Measurements from ENCODE around the gene GTF3C5. TPM values are rescaled to one million over a fixed set of nuclear protein-coding genes. Genes with fewer than 3 reads are reported as not detected.

GTF3C5 gene
- total and polyA plus RNA-seq, 2 donors from 2014 or later: 38.0 to 47.7 TPM

DNA sequence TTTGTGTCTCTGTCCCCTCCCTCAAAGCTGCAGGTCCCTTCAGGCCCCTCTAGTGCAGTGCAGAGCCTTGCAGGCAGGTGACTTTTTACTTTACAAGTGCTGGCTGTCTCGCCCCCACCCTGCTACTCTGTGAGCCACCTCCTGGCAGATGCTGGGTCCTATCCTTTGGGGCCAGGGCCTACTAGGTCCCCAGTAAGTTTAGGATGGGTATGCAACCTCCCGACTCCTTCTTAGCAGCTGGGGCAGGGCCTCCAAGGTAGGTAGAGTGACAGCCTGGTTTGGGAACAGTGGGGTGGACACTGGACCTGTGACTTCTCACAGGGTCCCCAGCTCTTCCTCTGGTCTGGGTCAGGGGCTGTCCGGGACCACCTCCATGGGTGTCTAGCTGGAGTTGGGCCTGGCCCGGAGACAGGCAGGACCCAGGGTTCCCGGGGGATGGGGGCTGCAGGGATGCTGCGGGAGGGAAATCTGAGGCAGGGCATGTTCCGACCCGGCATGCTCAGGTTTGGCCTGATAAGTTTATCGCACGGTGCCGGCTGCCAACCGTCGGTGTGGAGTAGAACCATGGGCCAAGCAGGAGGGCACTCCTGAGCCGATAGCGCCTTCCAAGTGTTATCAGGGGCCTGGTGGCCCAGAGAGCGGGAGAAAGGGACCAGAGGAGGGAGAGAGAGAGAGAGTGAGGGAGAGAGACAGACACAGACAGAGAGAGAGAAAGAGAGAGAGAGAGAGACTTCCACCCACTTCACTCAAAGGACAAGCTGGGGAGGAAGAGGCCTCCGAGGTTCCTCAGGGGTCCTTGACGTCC is 31.8 kb upstream of the GTF3C5 start:
- no peak overlapping the region for H3K27ac ChIP-seq (ENCODE audit: low read depth in 2 of 2, low read length in 2 of 2)
- no peaks in the 10 kb centered on the region for H3K27me3 ChIP-seq (ENCODE audit: control insufficient read depth, insufficient read depth, low read length)
- no peak overlapping the region for H3K4me3 ChIP-seq (ENCODE audit: low read length in 3 of 3)
- H3K9ac ChIP-seq (ENCODE audit: low read length in 3 of 3): no peak overlapping the region
- no peaks in the 10 kb centered on the region for H3K9me3 ChIP-seq (ENCODE audit: control insufficient read depth in 2 of 3, insufficient read depth in 1 of 3, low read length in 3 of 3)
- peak in 1 of 5 donors; percentile 73 for DNase-seq
- no peak for FAIRE-seq
- intact Hi-C loops (cut with DNase I): no loop called here
- H3K36me3 ChIP-seq (ENCODE audit: control insufficient read depth in 2 of 3, insufficient read depth in 3 of 3, low read length in 3 of 3): no peaks in the 10 kb centered on the region
- TF ChIP-seq, protein P1, sequence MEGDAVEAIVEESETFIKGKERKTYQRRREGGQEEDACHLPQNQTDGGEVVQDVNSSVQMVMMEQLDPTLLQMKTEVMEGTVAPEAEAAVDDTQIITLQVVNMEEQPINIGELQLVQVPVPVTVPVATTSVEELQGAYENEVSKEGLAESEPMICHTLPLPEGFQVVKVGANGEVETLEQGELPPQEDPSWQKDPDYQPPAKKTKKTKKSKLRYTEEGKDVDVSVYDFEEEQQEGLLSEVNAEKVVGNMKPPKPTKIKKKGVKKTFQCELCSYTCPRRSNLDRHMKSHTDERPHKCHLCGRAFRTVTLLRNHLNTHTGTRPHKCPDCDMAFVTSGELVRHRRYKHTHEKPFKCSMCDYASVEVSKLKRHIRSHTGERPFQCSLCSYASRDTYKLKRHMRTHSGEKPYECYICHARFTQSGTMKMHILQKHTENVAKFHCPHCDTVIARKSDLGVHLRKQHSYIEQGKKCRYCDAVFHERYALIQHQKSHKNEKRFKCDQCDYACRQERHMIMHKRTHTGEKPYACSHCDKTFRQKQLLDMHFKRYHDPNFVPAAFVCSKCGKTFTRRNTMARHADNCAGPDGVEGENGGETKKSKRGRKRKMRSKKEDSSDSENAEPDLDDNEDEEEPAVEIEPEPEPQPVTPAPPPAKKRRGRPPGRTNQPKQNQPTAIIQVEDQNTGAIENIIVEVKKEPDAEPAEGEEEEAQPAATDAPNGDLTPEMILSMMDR (IDR thresholded peaks at IDR 0.05; ENCODE audit: borderline replicate concordance, extremely low read depth, insufficient read depth): no peak
- H3K4me1 ChIP-seq (ENCODE audit: control insufficient read depth in 2 of 3, insufficient read depth in 2 of 3, low read depth in 1 of 3, low read length in 3 of 3): no peaks in the 10 kb centered on the region

DNA sequence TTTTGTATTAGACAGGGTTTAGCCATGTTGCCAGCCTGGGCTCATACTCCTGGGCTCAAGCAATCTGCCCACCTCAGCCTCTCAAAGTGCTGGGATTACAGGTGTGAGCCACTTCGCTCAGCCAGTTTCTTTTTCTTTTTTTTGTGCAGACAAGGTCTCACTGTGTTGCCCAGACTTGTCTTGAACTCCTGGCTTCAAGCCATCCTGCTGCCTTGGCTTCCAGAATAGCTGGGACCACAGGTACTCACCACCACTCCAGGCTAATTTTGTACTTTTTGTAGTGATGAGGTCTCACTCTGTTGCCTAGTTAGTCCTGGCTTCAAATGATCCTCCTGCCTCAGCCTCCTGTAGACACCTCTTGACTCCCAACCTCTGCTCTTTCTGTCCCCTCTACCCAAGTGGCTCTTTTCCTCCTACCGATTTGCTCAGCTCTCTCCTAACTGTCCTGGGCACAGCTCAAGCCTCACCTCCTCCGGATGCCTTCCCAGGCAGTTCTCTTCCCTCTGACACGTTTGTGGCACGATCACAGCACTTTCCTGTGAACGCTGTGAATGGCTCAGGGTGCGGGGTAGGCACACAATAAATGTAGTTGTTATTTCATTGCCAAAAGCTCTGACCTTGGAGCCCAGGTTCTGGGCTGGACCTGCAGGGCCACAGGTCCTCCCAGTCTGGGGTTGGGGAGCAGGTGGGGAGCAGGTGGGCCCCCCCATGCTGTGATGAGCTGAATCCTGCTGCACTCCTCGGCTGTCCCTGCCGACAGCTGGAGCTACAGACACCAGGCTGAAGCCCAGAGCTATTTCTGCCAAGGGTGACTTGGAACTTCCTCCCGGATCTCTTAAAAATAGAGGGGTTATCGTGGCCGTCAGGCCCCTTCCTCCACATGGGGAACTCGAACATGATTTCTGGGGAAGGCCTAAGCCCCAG is 28.4 kb upstream of the GTF3C5 start:
- H3K9ac ChIP-seq (ENCODE audit: low read length in 3 of 3): no peak overlapping the region
- intact Hi-C loops (cut with DNase I): no loop called here
- no peak overlapping the region for H3K27ac ChIP-seq (ENCODE audit: low read depth in 2 of 2, low read length in 2 of 2)
- H3K36me3 ChIP-seq (ENCODE audit: control insufficient read depth in 2 of 3, insufficient read depth in 3 of 3, low read length in 3 of 3): no peaks in the 10 kb centered on the region
- no peaks in the 10 kb centered on the region for H3K4me1 ChIP-seq (ENCODE audit: control insufficient read depth in 2 of 3, insufficient read depth in 2 of 3, low read depth in 1 of 3, low read length in 3 of 3)
- TF ChIP-seq, protein P1 (IDR thresholded peaks at IDR 0.05; ENCODE audit: borderline replicate concordance, extremely low read depth, insufficient read depth): no peak
- no peak overlapping the region for H3K4me3 ChIP-seq (ENCODE audit: low read length in 3 of 3)
- peak in 1 of 5 donors; percentile 32 for DNase-seq
- FAIRE-seq: no peak
- H3K9me3 ChIP-seq (ENCODE audit: control insufficient read depth in 2 of 3, insufficient read depth in 1 of 3, low read length in 3 of 3): no peaks in the 10 kb centered on the region
- no peaks in the 10 kb centered on the region for H3K27me3 ChIP-seq (ENCODE audit: control insufficient read depth, insufficient read depth, low read length)

DNA sequence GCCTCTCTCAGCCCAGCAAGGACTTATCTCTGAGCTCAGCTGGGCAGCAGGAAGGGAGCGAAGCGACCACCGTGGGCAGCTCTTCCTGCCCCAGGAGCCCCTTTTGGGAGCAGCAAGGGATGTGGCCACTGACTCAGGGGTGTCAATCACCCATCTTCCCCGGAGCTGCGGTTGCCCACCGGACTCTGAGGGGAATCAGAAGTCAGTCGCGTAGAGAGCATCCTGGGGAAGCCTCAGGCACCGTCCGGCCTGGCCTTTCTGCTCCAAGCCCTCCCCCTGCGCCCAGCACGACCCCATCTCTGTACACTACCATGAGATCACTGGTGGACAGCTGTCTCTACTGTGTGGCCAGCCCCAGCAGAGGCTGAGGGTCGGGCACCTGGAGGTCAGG is 27.7 kb upstream of the GTF3C5 start:
- no peaks in the 10 kb centered on the region for H3K36me3 ChIP-seq (ENCODE audit: control insufficient read depth in 2 of 3, insufficient read depth in 3 of 3, low read length in 3 of 3)
- no peaks in the 10 kb centered on the region for H3K4me1 ChIP-seq (ENCODE audit: control insufficient read depth in 2 of 3, insufficient read depth in 2 of 3, low read depth in 1 of 3, low read length in 3 of 3)
- DNase-seq (peak in 2 of 5 donors; percentile 25 to 50), FAIRE-seq (no peak)
- no peaks in the 10 kb centered on the region for H3K9me3 ChIP-seq (ENCODE audit: control insufficient read depth in 2 of 3, insufficient read depth in 1 of 3, low read length in 3 of 3)
- TF ChIP-seq, protein P1 (IDR thresholded peaks at IDR 0.05; ENCODE audit: borderline replicate concordance, extremely low read depth, insufficient read depth): no peak
- intact Hi-C loops (cut with DNase I): no loop called here
- H3K27ac ChIP-seq (ENCODE audit: low read depth in 2 of 2, low read length in 2 of 2): no peak overlapping the region
- H3K4me3 ChIP-seq (ENCODE audit: low read length in 3 of 3): no peak overlapping the region
- no peak overlapping the region for H3K9ac ChIP-seq (ENCODE audit: low read length in 3 of 3)
- H3K27me3 ChIP-seq (ENCODE audit: control insufficient read depth, insufficient read depth, low read length): no peaks in the 10 kb centered on the region
